Nephron progenitor cell (in vitro differentiated cells): ENCODE results near the gene SORL1.

Experiments
- DNase-seq: peaks from one replicate; pipeline ENCODE4 v3.0.0; 2021
- H3K27ac Mint-ChIP-seq: 2 replicates; pipeline ENCODE4 v1.8.0; 2021; ENCODE audit warnings: mild to moderate bottlenecking, moderate library complexity, mixed read lengths
- H3K27me3 Mint-ChIP-seq: 2 replicates; pipeline ENCODE4 v1.8.0; 2021; ENCODE audit warnings: mild to moderate bottlenecking, low read depth, mixed read lengths; ENCODE audit not compliant: poor library complexity
- H3K36me3 Mint-ChIP-seq: 2 replicates; pipeline ENCODE4 v1.8.0; 2021; ENCODE audit warnings: low read depth, mixed read lengths
- H3K4me1 Mint-ChIP-seq: 2 replicates; pipeline ENCODE4 v1.8.0; 2021; ENCODE audit warnings: mixed read lengths
- H3K4me3 Mint-ChIP-seq: 2 replicates; pipeline ENCODE4 v1.8.0; 2021; ENCODE audit warnings: mild to moderate bottlenecking, moderate library complexity, mixed read lengths
- H3K9me3 Mint-ChIP-seq: 2 replicates; pipeline ENCODE4 v1.8.0; 2021; ENCODE audit warnings: mild to moderate bottlenecking, moderate library complexity, mixed read lengths
- CTCF ChIP-seq: fragments of 200-600 bp; sonication (generic); IDR thresholded peaks from 2 replicates; pipeline ENCODE4 v1.5.0; 2021; ENCODE audit warnings: antibody characterized with exemption

SORL1 gene

GRCh38 chr11:121435132-121435531 lies 17.0 kb upstream of the SORL1 start:
- no peak for TF ChIP-seq CTCF
- peaks cover 5% of the 10 kb centered on the region for H3K4me1 Mint-ChIP-seq
- no peaks in the 10 kb centered on the region for H3K36me3 Mint-ChIP-seq
- no peak for DNase-seq
- H3K27ac Mint-ChIP-seq = no peak overlapping the region
- peaks cover 11% of the 10 kb centered on the region for H3K27me3 Mint-ChIP-seq
- no peak overlapping the region for H3K4me3 Mint-ChIP-seq
- H3K9me3 Mint-ChIP-seq = no peaks in the 10 kb centered on the region

- no peaks in the 10 kb centered on the region for H3K36me3 Mint-ChIP-seq
- H3K9me3 Mint-ChIP-seq = no peaks in the 10 kb centered on the region
- DNase-seq = no peak
- peaks cover 11% of the 10 kb centered on the region for H3K27me3 Mint-ChIP-seq
- H3K4me3 Mint-ChIP-seq = no peak overlapping the region
- no peak overlapping the region for H3K27ac Mint-ChIP-seq
- peaks cover 5% of the 10 kb centered on the region for H3K4me1 Mint-ChIP-seq
- TF ChIP-seq CTCF = no peak
These were observed 16.3 kb upstream of the SORL1 start for GRCh38 chr11:121435551-121436511.

- no peak for DNase-seq
These were observed 15.0 kb upstream of the SORL1 start for GRCh38 chr11:121437018-121437685.

GRCh38 chr11:121437686-121438078 lies 14.4 kb upstream of the SORL1 start:
- Mint-ChIP-seq H3K27ac (no peak overlapping the region), H3K4me3 (no peak overlapping the region), H3K4me1 (peaks cover 5% of the 10 kb centered on the region), H3K9me3 (no peaks in the 10 kb centered on the region), H3K36me3 (no peaks in the 10 kb centered on the region), H3K27me3 (peaks cover 11% of the 10 kb centered on the region)
- DNase-seq = no peak
- no peak for TF ChIP-seq CTCF

More at GRCh38 chr11:121437018-121437685, 15.0 kb upstream of the SORL1 start:
- Mint-ChIP-seq H3K9me3 (no peaks in the 10 kb centered on the region), H3K27me3 (peaks cover 11% of the 10 kb centered on the region), H3K27ac (no peak overlapping the region), H3K4me3 (no peak overlapping the region), H3K36me3 (no peaks in the 10 kb centered on the region), H3K4me1 (peaks cover 5% of the 10 kb centered on the region)
- TF ChIP-seq CTCF = no peak

- no peak overlapping the region for H3K4me3 Mint-ChIP-seq
- H3K27me3 Mint-ChIP-seq = peaks cover 11% of the 10 kb centered on the region
- no peak overlapping the region for H3K27ac Mint-ChIP-seq
- H3K36me3 Mint-ChIP-seq = no peaks in the 10 kb centered on the region
- TF ChIP-seq CTCF = no peak
- peaks cover 10% of the 10 kb centered on the region for H3K4me1 Mint-ChIP-seq
- DNase-seq = no peak
- H3K9me3 Mint-ChIP-seq = no peaks in the 10 kb centered on the region
These were observed 12.8 kb upstream of the SORL1 start for GRCh38 chr11:121439337-121439736.
